ENCODE data around the gene WHRN.

GRCh38 chr9:114472765-114473446 lies 32.4 kb downstream of the WHRN start:
- TF ChIP-seq CTCF (IDR thresholded peaks at IDR 0.05), result no peak
- no peak for TF ChIP-seq POLR2A (IDR thresholded peaks at IDR 0.05)
- TF ChIP-seq POLR2AphosphoS5 (IDR thresholded peaks at IDR 0.05), result no peak
- no peak for TF ChIP-seq EP300 (IDR thresholded peaks at IDR 0.05; ENCODE audit: low read depth)

Measured in transverse colon (tissue), 4 donors.